ENCODE measurements around the gene NUCB1. TPM values are rescaled to one million over a fixed set of nuclear protein-coding genes. Genes with fewer than 3 reads are reported as not detected.
A peak's percentile ranks its signal among the peaks of the same experiment; 100 is the strongest.

NUCB1 gene
- total and polyA plus RNA-seq, 8 donors, result 60.9 to 136 (median 96.3) TPM

- Histone ChIP-seq H3K36me3 (no peaks in the 10 kb centered on the region), H3K4me3 (no peak overlapping the region), H3K4me1 (peaks cover 0 to 8% (median 5%) of the 10 kb centered on the region in 3 donors), H3K27ac (no peak overlapping the region), H3K9me3 (no peaks in the 10 kb centered on the region), H3K27me3 (no peaks in the 10 kb centered on the region)
- DNase-seq (peak in 5 of 6 donors; percentile 71 to 95 (median 76)), FAIRE-seq (no peak), ATAC-seq (peak; percentile 59 to 79 (median 66))
- 25 to 26% methylated on average over 19 of the region's 19 CpGs for WGBS, 2 donors
- peak; percentile 79 to 93 (median 82) for TF ChIP-seq CTCF (IDR thresholded peaks at IDR 0.05)
- intact Hi-C loops (cut with DNase I), result no loop called here
These were observed 70.8 kb downstream of the NUCB1 start for GRCh38 chr19:48970923-48971395.

Other genes with a start within 250 kb of the NUCB1 start
- gene NTN5, start 227.3 kb upstream of the NUCB1 start, total RNA-seq, result under 1 TPM in 5 of 6 donors, not detected in 1; 0.12 to 0.37 (median 0.20) TPM
- 1 to 10 TPM in 1 of 2 donors, under 1 TPM in 1; 0.38 to 1.8 TPM for gene NTN5, start 227.3 kb upstream of the NUCB1 start, polyA plus RNA-seq
- gene FUT2, start 204.3 kb upstream of the NUCB1 start, total RNA-seq, result 10 to 100 TPM in 2 of 6 donors, 1 to 10 TPM in 4; 4.8 to 14.5 (median 8.2) TPM
- gene FUT2, start 204.3 kb upstream of the NUCB1 start, polyA plus RNA-seq, result 1 to 10 TPM; 3.7 to 5.4 TPM
- 1 to 10 TPM in 2 of 6 donors, under 1 TPM in 4; 0.51 to 2.6 (median 0.84) TPM for gene MAMSTR, start 180.6 kb upstream of the NUCB1 start, total RNA-seq
- 1 to 10 TPM; 1.5 to 2.3 TPM for gene MAMSTR, start 180.6 kb upstream of the NUCB1 start, polyA plus RNA-seq
- 1 to 10 TPM; 5.3 to 9.6 (median 6.5) TPM for gene RASIP1, start 159.7 kb upstream of the NUCB1 start, total RNA-seq
- 10 to 100 TPM; 16.2 to 40.9 TPM for gene RASIP1, start 159.7 kb upstream of the NUCB1 start, polyA plus RNA-seq
- gene IZUMO1, start 153.4 kb upstream of the NUCB1 start, total RNA-seq, result 1 to 10 TPM in 4 of 6 donors, under 1 TPM in 2; 0.73 to 4.6 (median 1.9) TPM
- 1 to 10 TPM; 1.9 to 3.8 TPM for gene IZUMO1, start 153.4 kb upstream of the NUCB1 start, polyA plus RNA-seq
- 10 to 100 TPM in 4 of 6 donors, 1 to 10 TPM in 2; 6.5 to 29.7 (median 12.6) TPM for gene FUT1, start 147.7 kb upstream of the NUCB1 start, total RNA-seq
- gene FUT1, start 147.7 kb upstream of the NUCB1 start, polyA plus RNA-seq, result 10 to 100 TPM in 1 of 2 donors, 1 to 10 TPM in 1; 7.7 to 12.7 TPM
- gene FGF21, start 144.8 kb upstream of the NUCB1 start, total RNA-seq, result under 1 TPM in 1 of 6 donors, not detected in 5; 0.51 TPM
- gene FGF21, start 144.8 kb upstream of the NUCB1 start, polyA plus RNA-seq, result not detected
- gene BCAT2, start 89.3 kb upstream of the NUCB1 start, total RNA-seq, result 10 to 100 TPM; 26.6 to 53.8 (median 36.3) TPM
- 10 to 100 TPM; 59.7 to 91.8 TPM for gene BCAT2, start 89.3 kb upstream of the NUCB1 start, polyA plus RNA-seq
- gene HSD17B14, start 63.8 kb upstream of the NUCB1 start, total RNA-seq, result 1 to 10 TPM in 4 of 6 donors, under 1 TPM in 2; 0.69 to 4.0 (median 1.7) TPM
- 10 to 100 TPM in 1 of 2 donors, 1 to 10 TPM in 1; 8.5 to 25.4 TPM for gene HSD17B14, start 63.8 kb upstream of the NUCB1 start, polyA plus RNA-seq
- gene PLEKHA4, start 31.7 kb upstream of the NUCB1 start, total RNA-seq, result 10 to 100 TPM in 2 of 6 donors, 1 to 10 TPM in 4; 5.9 to 19.7 (median 8.7) TPM
- 10 to 100 TPM; 18.2 to 28.3 TPM for gene PLEKHA4, start 31.7 kb upstream of the NUCB1 start, polyA plus RNA-seq
- gene PPP1R15A, start 27.9 kb upstream of the NUCB1 start, total RNA-seq, result 10 to 100 TPM in 5 of 6 donors, 1 to 10 TPM in 1; 8.1 to 20.6 (median 12.4) TPM
- 10 to 100 TPM; 28.2 to 53.2 TPM for gene PPP1R15A, start 27.9 kb upstream of the NUCB1 start, polyA plus RNA-seq
- under 1 TPM in 1 of 6 donors, not detected in 5; 0.35 TPM for gene TULP2, start 1.6 kb upstream of the NUCB1 start, total RNA-seq
- gene TULP2, start 1.6 kb upstream of the NUCB1 start, polyA plus RNA-seq, result not detected
- under 1 TPM in 1 of 6 donors, not detected in 5; 0.28 TPM for gene DHDH, start 33.4 kb downstream of the NUCB1 start, total RNA-seq
- gene DHDH, start 33.4 kb downstream of the NUCB1 start, polyA plus RNA-seq, result 1 to 10 TPM in 1 of 2 donors, under 1 TPM in 1; 0.30 to 1.0 TPM
- 10 to 100 TPM; 20.3 to 41.5 (median 28.0) TPM for gene BAX, start 54.6 kb downstream of the NUCB1 start, total RNA-seq
- 10 to 100 TPM; 43.5 to 48.1 TPM for gene BAX, start 54.6 kb downstream of the NUCB1 start, polyA plus RNA-seq
- 1,000 to 10,000 TPM in 1 of 6 donors, 100 to 1,000 TPM in 5; 394 to 1,427 (median 690) TPM for gene FTL, start 65.0 kb downstream of the NUCB1 start, total RNA-seq
- 1,000 to 10,000 TPM; 1,427 to 1,473 TPM for gene FTL, start 65.0 kb downstream of the NUCB1 start, polyA plus RNA-seq
- 10 to 100 TPM in 4 of 6 donors, 1 to 10 TPM in 2; 7.3 to 14.6 (median 12.2) TPM for gene GYS1, start 93.0 kb downstream of the NUCB1 start, total RNA-seq
- gene GYS1, start 93.0 kb downstream of the NUCB1 start, polyA plus RNA-seq, result 10 to 100 TPM; 14.5 to 18.2 TPM
- 10 to 100 TPM; 17.0 to 38.0 (median 29.1) TPM for gene RUVBL2, start 93.6 kb downstream of the NUCB1 start, total RNA-seq
- 10 to 100 TPM; 43.9 to 44.9 TPM for gene RUVBL2, start 93.6 kb downstream of the NUCB1 start, polyA plus RNA-seq
- gene LHB, start 116.8 kb downstream of the NUCB1 start, total RNA-seq, result 1 to 10 TPM in 5 of 6 donors, under 1 TPM in 1; 0.98 to 6.6 (median 3.5) TPM
- gene LHB, start 116.8 kb downstream of the NUCB1 start, polyA plus RNA-seq, result 10 to 100 TPM; 30.1 to 54.4 TPM
- gene CGB3, start 124.0 kb downstream of the NUCB1 start, total RNA-seq, result not detected
- gene CGB3, start 124.0 kb downstream of the NUCB1 start, polyA plus RNA-seq, result not detected
- not detected for gene CGB2, start 131.6 kb downstream of the NUCB1 start, total RNA-seq
- not detected for gene CGB2, start 131.6 kb downstream of the NUCB1 start, polyA plus RNA-seq
- not detected for gene CGB1, start 136.6 kb downstream of the NUCB1 start, total RNA-seq
- not detected for gene CGB1, start 136.6 kb downstream of the NUCB1 start, polyA plus RNA-seq
- not detected for gene CGB5, start 143.5 kb downstream of the NUCB1 start, total RNA-seq
- not detected for gene CGB5, start 143.5 kb downstream of the NUCB1 start, polyA plus RNA-seq
- not detected for gene CGB8, start 148.8 kb downstream of the NUCB1 start, total RNA-seq
- gene CGB8, start 148.8 kb downstream of the NUCB1 start, polyA plus RNA-seq, result not detected
- gene CGB7, start 157.4 kb downstream of the NUCB1 start, total RNA-seq, result not detected
- gene CGB7, start 157.4 kb downstream of the NUCB1 start, polyA plus RNA-seq, result under 1 TPM in 1 of 2 donors, not detected in 1; 0.38 TPM
- not detected for gene NTF4, start 164.5 kb downstream of the NUCB1 start, total RNA-seq
- gene NTF4, start 164.5 kb downstream of the NUCB1 start, polyA plus RNA-seq, result under 1 TPM in 1 of 2 donors, not detected in 1; 0.09 TPM
- not detected for gene KCNA7, start 172.4 kb downstream of the NUCB1 start, total RNA-seq
- not detected for gene KCNA7, start 172.4 kb downstream of the NUCB1 start, polyA plus RNA-seq
- gene SNRNP70, start 185.1 kb downstream of the NUCB1 start, total RNA-seq, result 100 to 1,000 TPM in 5 of 6 donors, 10 to 100 TPM in 1; 87.9 to 205 (median 136) TPM
- 100 to 1,000 TPM; 799 to 883 TPM for gene SNRNP70, start 185.1 kb downstream of the NUCB1 start, polyA plus RNA-seq
- gene LIN7B, start 214.1 kb downstream of the NUCB1 start, total RNA-seq, result 1 to 10 TPM; 4.7 to 6.5 (median 4.9) TPM
- 10 to 100 TPM; 19.1 to 20.7 TPM for gene LIN7B, start 214.1 kb downstream of the NUCB1 start, polyA plus RNA-seq
- 1 to 10 TPM; 1.4 to 2.1 (median 1.6) TPM for gene C19orf73, start 218.8 kb downstream of the NUCB1 start, total RNA-seq
- gene C19orf73, start 218.8 kb downstream of the NUCB1 start, polyA plus RNA-seq, result 1 to 10 TPM; 4.9 to 9.8 TPM
- gene PPFIA3, start 219.2 kb downstream of the NUCB1 start, total RNA-seq, result 1 to 10 TPM; 4.1 to 8.0 (median 6.0) TPM
- 10 to 100 TPM; 27.4 to 39.7 TPM for gene PPFIA3, start 219.2 kb downstream of the NUCB1 start, polyA plus RNA-seq